RPMI7951 (cell line): ENCODE measurements around the gene ANKHD1. TPM values are rescaled to one million over a fixed set of nuclear protein-coding genes. Genes with fewer than 3 reads are reported as not detected.
A peak's percentile ranks its signal among the peaks of the same experiment; 100 is the strongest.
"Not testable (repeated sequence)": the region's sequence is repeated elsewhere in the genome, so short reads cannot be mapped to it uniquely, and the experiment has no call there.

Experiments
- DNase-seq: peaks from one replicate; pipeline ENCODE4 v3.0.0-alpha.2; 2012; ENCODE audit warnings: low read depth
- total RNA-seq: library from RNA; depleted of rRNA; stranded (reverse); fragments of >200 nt; shearing (Covaris generic); gene quantifications from 2 replicates; pipeline ENCODE4 v1.2.3, GENCODE V29; 2014

Gene ANKHD1
- total RNA-seq, 1 experiment from 2014 or later = 35.2 TPM

DNA sequence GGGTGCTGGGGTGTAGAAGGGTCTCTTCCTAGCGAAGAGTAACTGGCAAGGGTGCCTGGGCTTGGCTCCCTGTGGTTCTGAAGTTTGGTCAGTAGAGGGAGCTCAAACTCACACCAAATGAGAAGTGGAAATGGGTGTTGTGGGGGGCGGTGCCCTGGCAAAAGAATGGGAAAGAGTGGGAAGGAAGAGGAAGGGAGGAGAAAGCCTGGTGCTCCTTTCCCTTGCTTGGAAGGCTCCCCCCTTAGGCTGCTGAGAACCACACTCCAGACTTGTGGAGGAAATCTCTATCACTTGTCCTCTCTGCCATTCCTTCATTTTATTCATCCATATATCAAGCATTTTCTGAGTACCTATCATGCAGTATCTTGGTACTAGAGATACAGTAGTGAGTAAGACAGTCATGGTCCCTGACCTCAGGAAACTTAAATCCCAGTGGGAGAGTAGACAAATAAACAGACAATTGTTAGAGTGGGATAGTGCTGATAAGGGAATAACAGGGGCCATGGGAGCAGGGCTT lies 28.6 kb upstream of the ANKHD1 start:
- DNase-seq = peak; percentile 76

DNA sequence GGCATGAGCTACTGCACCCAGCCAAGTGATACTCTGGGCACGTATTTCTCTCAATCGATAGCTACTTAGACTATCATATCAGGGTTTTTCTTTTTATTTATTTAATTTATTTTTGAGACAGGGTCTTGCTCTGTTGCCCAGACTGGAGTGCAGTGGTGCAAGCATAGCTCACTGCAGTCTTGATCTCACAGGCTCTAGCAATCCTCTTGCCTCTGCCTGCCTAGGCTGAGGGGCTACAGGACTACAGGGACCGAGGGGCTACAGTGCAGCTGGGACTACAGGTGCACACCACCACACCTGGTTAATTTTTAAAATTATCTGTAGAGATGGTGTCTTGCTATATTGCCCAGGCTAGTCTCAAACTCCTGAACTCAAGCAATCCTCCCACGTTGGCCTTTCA lies 20.3 kb upstream of the ANKHD1 start:
- DNase-seq = no peak

DNA sequence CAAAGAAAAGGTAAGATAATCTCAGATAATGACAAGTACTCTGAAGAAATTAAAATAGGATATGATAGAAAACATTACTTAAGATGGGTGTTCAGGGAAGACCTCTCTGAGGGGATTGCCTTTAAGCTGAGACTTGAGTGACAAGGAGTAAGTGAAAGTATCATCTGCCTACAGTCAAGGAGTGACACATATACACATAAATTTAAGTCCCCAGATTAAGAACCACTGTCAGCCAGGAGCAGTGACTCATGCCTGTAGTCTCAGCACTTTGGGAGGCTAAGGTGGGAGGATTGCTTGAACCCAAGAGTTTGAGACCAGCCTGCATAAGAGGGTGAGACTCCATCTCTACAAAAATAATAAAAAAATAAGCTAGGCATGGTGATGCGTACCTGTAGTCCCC lies 19.7 kb upstream of the ANKHD1 start:
- no peak for DNase-seq

DNA sequence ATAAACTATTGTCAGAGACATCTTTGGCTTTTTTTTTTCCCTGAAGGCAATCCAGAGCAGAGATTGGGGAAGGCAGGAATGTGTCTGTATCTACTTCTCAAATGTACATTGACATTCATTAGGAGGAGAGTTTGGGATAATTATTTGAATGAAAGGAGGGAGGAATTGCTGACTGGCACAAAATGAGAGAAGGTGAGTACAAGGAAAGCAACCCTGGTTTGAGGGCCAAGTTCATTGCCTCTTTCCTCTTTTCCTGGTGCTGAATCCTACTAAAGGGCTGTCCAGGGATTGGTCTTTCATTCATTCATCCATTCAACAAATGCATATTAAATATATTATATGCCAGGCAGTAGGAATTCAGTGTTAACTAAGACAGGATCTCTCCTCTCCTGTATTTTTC lies 18.8 kb upstream of the ANKHD1 start:
- DNase-seq = no peak

DNA sequence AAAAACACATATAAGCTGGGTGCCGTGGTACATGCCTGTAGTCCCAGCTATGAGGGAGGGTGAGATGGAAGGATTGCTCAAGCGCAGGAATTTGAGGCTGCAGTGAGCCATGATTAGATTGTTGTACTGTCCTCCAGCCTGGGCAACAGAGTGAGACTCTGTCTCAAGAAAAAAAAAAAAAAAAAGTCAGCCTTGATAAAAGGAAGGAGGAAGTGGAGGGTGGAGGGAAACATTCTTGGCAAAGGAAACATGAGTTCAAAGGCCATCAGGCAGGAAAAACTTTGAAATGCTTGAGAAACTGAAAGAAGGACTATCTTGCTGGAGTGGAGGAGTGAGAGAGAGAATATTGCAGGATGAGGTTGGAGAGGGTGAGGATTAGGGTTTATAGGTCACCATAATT lies 18.3 kb upstream of the ANKHD1 start:
- DNase-seq = no peak

DNA sequence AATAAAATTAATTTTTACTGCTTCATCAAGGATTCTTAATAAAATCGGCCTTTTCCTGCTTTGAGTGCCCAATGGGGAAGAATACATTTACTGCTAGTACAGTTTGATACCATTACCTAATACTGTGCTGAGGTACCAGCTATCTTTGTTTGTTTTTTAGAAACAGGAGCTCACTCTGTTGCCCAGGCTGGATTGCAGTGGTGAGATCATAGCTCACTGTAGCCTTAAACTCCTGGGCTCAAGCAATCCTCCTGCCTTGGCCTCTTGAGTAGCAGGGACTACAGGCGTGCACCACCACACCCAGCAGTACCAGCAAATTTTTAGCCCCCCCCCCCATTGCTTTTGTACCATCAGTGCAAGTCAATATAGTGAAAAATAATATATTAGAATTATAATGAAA lies 13.6 kb upstream of the ANKHD1 start:
- no peak for DNase-seq

DNA sequence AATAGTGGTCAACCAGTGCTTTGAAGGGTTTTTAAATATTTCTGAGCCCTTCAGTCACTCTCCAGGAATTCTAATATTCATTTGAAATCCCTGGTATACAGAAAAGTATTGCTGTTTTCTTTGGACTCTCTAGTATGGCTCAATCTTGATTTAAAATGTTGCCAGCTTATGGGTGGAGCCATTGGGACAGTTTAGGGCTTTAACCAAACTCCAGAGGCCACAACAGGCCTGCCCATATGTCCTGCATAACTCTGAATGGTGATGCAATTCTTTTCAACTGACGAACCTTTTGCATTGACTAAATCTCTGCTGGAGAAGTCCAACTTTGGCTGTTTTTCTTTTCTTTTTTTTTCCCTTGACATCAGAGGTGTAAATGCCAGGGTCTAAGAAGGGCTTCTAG lies 10.3 kb upstream of the ANKHD1 start:
- no peak for DNase-seq

DNA sequence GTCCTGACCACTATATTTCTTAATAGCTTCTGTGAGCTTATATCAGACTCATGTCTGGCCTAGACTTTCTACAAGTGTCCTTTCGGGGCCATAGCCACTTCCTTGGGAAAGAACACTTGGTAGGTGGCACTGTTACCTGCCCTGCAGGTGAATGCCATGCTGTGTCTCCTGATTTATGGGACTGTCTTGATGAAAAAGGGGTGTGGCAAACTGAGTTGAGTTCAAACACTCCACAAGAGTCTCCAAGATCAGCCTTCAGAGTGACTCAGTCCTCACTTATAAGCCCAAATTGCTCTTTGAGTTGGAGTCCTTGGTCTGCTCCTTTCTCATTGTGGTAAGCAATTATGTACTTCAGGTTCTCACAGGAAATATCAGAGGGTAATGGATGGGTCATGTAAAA lies 9.9 kb upstream of the ANKHD1 start:
- no peak for DNase-seq

DNA sequence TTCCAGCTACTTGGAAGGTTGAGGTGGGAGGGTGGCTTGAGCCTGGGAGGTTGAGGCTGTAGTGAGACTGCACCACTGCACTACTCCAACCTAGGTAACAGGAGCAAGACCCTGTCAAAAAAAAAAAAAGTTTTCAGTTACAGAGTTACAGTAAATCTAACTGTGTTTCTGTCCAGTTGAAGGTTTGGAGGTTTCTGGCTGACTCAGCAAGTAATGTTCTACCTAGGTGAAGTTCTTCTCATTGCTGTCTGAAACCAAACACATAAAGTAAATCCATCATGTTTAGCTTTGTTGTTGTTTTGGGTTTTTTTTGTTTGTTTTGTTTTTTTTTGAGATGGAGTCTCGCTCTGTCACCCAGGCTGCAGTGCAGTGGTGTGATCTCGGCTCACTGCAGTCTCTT lies 7.9 kb upstream of the ANKHD1 start:
- no peak for DNase-seq

DNA sequence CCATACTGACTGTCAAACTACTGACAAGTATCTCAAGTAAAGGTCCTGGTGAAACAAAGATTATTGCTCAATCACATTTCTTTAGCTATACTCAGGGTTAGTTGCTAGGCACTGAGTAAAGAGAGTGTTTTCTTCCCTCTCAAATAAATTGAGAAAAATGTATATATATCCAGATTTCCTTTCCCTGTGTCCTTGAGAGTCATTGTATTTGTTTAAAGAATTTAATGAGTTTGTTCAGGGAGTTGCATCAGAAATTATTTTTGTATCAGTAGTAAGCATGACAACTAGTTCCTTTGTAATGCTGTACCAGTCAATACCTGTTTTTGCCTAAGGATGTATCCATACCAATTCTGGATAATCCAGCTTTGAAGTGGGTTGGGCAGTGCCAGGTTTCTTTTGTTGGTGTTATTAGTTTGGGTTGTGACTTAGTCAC lies 3.2 kb upstream of the ANKHD1 start:
- no peak for DNase-seq

DNA sequence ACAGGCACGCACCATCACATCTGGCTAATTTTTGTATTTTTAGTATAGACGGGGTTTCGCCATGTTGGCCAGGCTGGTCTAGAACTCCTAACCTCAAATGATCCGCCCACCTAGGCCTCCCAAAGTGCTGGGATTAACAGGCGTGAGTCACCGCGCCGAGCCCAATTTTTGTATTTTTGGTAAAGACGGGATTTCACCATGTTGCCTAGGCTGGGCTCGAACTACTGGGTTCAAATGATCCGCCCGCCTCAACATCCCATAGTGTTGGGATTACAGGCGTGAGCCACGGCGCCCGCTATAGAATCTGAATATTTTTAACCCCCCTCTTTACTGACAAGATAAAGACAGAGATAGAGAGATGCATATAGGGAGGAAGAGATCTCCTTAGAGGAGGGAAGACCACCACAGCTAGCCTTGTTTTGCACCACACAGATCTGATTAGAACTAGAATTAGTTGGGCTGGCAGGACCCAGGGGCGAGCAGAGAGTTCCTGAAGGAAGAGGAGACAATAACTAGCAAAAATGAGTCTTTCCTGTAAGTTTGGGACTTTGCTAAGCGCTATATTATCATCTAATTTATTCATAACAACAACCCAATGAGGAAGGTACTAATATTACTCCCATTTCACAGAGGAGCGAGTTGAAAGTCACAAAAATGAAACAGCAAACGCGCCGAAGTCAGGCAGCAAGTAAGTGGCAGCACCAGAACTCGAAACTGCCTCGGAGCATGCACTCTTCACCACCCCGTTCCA lies 1.5 kb upstream of the ANKHD1 start:
- peak; percentile 4 for DNase-seq

DNA sequence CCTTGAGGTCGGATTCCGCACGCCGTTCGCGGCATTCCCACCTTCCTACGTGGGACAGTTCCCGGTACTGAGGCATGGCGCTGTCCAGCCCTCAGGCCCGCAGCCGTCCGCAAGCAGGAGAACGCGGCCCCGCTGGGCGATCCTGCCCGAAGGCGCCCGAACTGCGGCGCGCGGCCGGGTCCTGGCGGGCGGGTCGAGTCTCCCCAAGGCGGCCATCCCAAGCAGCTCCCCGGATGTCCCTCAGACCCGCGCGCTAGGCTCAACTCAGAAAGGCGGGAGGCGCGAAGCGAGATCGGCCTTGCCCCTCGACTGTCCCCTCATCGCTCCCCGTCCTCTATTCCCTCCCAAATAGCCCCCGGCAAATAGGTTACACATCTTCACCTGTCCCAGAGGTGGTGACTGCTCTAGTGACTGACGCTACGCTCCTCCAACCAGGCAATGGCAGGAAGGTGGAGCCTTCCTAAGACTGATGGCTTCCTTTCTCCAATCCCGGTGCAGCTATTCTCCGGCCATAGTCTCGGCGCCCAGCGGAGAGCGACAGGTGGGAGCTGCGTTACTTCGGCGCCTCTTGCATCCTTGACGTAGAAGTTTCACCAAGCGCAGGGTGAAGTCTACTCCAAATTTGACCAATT lies 787 bp upstream of the ANKHD1 start:
- DNase-seq = peak; percentile 94

DNA sequence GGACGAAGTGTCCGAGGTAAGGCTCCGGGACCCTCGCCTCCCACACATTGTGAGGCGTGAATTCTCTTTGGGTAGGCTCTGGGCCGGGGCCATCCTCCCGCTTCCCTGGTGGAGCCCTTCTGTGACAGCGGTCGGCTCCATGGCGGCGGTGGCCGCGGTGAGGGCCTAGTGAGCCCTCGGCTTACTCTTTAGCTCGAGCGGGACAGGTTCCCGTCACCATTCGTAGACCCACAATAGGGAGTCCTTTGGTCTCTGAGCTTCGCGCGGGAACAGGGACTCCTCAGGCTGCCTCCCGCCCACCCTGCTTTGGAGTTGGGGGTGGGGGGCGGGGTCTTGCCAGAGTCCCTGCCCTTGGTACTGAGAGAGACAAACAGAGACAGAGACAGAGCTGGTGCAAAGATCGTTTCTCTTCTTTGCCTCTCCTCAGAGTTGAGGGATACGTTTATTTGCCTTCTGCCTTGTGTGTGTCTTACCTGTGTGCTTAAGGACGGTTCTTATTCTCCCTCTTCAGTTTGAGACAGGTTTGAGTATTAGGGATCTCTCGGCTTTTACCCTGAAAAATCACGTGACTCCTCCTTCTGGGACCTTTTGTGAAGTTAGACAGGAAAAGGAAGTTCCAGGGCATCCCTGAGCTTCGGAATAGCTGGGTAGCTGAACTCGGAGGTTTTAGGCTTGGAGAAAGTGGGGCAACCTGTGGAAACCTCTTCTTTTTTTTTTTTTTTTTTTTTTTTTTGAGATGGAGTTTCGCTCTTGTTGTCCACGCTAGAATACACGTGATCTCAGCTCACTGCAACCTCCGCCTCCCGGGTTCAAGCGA lies 833 bp downstream of the ANKHD1 start:
- peak; percentile 47 for DNase-seq

DNA sequence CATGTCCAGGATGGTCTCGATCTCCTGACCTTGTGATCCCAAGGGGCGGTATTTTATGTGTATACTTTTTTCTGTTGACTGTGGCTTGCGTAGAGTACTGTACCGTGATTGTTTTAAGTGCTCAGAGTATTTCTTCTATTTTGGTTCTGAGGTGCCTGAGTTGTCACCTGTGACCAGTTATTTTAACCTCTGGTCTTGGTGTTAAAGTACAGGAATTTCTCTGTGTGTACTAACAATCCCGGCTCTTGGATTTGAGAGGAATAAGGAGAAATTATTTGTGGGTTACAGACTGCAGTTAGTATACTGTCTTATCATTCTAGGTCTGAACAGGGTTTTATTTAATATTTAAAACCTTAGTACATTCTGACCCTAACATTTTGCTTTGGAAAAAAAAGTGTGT lies 2.0 kb downstream of the ANKHD1 start:
- no peak for DNase-seq

DNA sequence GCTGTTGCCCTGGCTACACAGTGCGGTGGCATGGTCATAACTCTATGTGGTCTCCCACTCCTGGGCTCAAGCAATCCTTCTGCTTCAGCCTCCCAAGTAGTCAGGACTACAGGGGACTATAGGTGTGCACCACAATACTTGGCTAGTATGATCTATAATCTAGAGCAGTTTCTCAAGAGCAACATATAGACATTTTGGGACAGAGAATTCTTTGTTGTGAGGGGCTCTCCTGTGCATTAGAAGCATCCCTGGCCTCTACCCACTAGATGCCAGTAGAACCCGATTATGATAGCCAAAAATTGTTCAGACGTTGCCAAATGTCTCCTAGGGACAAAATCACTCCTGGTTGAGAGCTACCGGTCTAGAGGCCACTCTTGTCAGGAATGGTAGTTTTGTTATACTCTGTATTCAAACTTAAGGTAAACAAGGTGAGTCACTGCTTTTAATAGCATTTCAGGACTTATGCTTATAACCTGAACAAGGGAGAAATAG lies 7.2 kb downstream of the ANKHD1 start:
- no peak for DNase-seq

DNA sequence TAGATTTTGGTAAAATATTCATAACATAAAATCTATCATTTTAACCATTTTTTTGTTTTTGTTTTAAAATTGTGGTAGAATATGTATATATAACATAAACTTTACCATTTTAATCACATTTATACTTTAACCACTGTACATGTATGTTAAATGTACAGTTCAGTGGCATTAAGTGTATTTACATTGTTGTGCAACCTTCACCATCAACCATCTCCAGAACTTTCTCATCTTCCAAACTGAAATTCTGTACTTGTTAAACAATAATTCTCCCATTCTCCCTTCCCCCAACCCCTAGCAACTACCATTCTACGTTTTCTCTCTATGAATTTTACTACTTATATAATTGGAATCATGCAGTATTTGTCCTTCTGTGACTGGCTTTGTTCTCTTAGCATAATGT lies 11.6 kb downstream of the ANKHD1 start:
- DNase-seq = no peak

DNA sequence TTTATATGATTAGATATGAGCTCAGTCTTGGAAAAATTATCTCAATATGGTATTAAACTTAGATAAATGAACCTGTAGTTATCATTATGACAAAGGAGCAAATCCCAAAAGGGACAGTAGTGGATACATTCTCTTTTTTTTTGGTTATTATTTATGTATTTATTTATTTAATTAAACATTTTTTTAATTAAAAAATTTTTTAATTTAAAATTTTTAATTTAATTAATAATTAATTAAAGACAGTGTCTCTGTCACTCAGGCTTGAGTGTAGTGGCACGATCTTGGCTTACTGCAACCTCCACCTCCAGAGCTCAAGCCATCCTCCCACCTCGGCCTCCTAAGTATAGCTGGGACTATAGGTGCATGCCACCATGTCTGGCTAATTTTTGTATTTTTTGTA lies 15.6 kb downstream of the ANKHD1 start:
- DNase-seq = no peak

DNA sequence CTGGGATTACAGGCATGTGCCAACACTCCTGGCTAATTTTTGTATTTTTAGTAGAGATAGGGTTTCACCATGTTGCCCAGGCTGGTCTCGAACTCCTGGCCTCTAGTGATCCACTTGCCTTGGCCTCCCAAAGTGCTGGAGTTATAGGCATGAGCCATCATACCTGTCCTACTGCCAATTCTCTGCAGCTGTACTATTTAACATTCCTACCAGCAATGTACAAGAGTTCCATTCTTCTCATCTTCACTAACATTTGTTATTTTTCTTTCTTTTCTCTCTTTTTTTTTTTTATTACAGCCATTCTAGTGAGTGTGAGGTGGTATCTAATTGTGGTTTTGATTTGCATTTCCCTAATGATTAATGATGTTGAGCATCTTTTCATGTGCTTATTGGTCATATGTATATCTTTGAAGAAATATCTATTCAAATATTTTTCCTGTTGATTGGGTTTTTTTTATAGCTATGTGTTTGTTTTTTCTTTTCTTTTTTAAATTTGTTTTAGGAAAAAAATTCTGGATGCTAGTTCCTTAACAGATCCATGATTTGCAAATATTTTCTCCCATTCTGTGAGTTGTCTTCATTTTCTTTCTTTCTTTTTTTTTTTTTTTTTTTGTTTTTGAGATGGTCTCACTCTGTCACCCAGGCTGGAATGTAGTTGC lies 17.4 kb downstream of the ANKHD1 start:
- no peak for DNase-seq

DNA sequence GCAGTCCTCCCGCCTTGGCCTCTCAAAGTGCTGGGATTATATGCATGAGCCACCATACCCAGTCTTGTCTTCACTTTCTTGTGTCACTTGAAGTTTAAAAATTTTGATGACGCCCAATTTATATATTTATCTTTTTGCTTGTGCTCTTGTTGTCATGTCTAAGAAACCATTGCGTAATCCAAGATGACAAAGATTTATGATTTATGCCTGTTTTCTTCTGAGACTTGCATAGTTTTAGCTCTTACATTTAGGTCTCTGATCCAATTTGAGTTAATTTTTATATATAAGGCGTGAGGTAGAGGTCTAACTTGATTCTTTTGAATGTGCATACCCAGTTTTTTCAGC lies 18.6 kb downstream of the ANKHD1 start:
- DNase-seq = no peak

DNA sequence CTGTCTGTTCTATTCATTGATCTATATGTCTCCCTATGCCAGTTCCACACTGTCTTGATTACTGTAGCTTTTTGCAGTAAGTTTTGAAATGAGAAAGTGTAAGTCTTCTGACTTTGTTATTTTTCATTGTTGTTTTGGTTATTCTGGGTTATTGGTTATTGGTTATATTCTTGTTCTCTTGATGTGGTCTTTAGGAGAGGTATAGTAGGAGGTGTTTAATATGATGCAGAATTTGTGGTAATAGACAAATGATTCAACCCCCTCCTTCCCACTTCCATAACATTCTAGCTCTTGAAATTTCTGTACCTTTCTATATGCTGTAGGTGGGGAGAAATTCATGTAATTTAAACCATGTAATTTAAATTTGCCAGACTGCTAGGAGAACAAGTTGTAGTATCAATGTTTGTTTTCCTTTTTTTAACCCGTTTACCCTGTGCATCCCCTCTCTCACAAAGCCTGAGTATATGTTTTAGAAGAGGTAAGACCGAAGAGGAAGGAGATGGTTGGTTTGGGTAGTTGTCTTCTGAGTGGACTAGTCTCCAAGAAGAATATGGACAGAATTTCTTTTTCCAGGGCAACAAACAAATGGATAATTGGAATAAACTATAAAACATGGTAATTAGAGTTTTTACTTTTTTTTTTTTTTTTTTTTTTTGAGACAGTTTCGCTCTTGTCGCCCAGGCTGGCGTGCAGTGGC lies 19.2 kb downstream of the ANKHD1 start:
- DNase-seq = no peak

DNA sequence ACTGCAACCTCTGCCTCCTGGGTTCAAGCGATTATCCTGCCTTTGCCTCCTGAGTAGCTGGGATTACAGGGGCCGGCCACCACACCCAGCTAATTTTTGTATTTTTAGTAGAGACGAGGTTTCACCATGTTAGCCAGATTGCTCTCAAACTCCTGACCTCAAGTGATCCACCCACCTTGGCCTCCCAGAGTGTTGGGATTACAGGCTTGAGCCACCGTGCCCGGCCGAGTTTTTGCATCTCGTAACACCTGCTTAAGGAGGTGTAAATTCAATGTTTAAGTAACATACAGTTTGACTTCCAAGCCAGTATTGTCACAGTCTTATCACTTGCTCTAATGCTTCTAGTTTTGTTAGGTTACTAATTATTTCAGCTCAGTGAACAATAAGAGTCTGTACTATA lies 19.7 kb downstream of the ANKHD1 start:
- DNase-seq = not testable (repeated sequence)
